Stimulated activated CD4-positive, alpha-beta T cell treated with anti-CD3 and anti-CD28 coated beads, Interleukin-15, amount 100 ng/mL, for 24 hours (primary cell): Measurements from ENCODE around the gene CHTOP.
A peak's percentile ranks its signal among the peaks of the same experiment; 100 is the strongest.
"Not testable (repeated sequence)": the region's sequence is repeated elsewhere in the genome, so short reads cannot be mapped to it uniquely, and the experiment has no call there.

Experiments used
- DNase-seq: peaks from one replicate; pipeline ENCODE4 v3.0.0-alpha.2; 2020

CHTOP gene

GRCh38 chr1:153633754-153634665 lies at the start of gene CHTOP:
Gene CHTOP, plus strand, starts transcription at chr1:153634066. Its CDS starts 2,523 bp downstream, at chr1:153636589.
- peak; percentile 97 for DNase-seq

- DNase-seq: no peak
These were observed 48.9 kb upstream of the CHTOP start for GRCh38 chr1:153585006-153585405.

GRCh38 chr1:153586347-153586746 lies 47.5 kb upstream of the CHTOP start:
- DNase-seq: no peak

GRCh38 chr1:153587314-153587713 lies 46.6 kb upstream of the CHTOP start:
- DNase-seq: no peak

- DNase-seq: not testable (repeated sequence)
These were observed 45.8 kb upstream of the CHTOP start for GRCh38 chr1:153588033-153588432.

- no peak for DNase-seq
These were observed 45.4 kb upstream of the CHTOP start for GRCh38 chr1:153588482-153588881.

GRCh38 chr1:153592748-153593147 lies 41.1 kb upstream of the CHTOP start:
- no peak for DNase-seq

GRCh38 chr1:153597206-153597605 lies 36.7 kb upstream of the CHTOP start:
- peak; percentile 18 for DNase-seq

- DNase-seq: peak; percentile 20
These were observed 35.3 kb upstream of the CHTOP start for GRCh38 chr1:153598309-153599172.

GRCh38 chr1:153599847-153600246 lies 34.0 kb upstream of the CHTOP start:
- DNase-seq: no peak

GRCh38 chr1:153602749-153603148 lies 31.1 kb upstream of the CHTOP start:
- no peak for DNase-seq

GRCh38 chr1:153606194-153606593 lies 27.7 kb upstream of the CHTOP start:
- DNase-seq: no peak

- DNase-seq: no peak
These were observed 26.5 kb upstream of the CHTOP start for GRCh38 chr1:153607381-153607780.

GRCh38 chr1:153608089-153608682 lies 25.7 kb upstream of the CHTOP start:
- no peak for DNase-seq

- no peak for DNase-seq
These were observed 24.9 kb upstream of the CHTOP start for GRCh38 chr1:153608742-153609584.

GRCh38 chr1:153609585-153609907 lies 24.3 kb upstream of the CHTOP start:
- no peak for DNase-seq

- DNase-seq: no peak
These were observed 23.5 kb upstream of the CHTOP start for GRCh38 chr1:153610334-153610733.

- no peak for DNase-seq
These were observed 23.0 kb upstream of the CHTOP start for GRCh38 chr1:153610811-153611301.

GRCh38 chr1:153611356-153611755 lies 22.5 kb upstream of the CHTOP start:
- DNase-seq: no peak

GRCh38 chr1:153612111-153612754 lies 21.6 kb upstream of the CHTOP start:
- no peak for DNase-seq

- DNase-seq: no peak
These were observed 21.0 kb upstream of the CHTOP start, which contains the start of gene S100A16 for GRCh38 chr1:153612755-153613331. Gene S100A16, minus strand, starts transcription at chr1:153613137. Its CDS starts 4,986 bp downstream, at chr1:153608151.
